GM12878 (cell line): ENCODE data around the gene SLC16A6. TPM values are rescaled to one million over a fixed set of nuclear protein-coding genes. Genes with fewer than 3 reads are reported as not detected.

ENCODE experiments used
- ATAC-seq: fragments of 200-7000 bp; cut with Tn5 transposase; 3 replicates; pipeline ENCODE4 v1.9.1; 2020; ENCODE audit warnings: mild to moderate bottlenecking, moderate library complexity
- BruUV-seq: library from RNA; stranded (reverse); fragments of 400-500 nt; replicated peaks from 2 replicates; lab custom pipeline; 2021; lab: Mats Ljungman, UMichigan
- CTCF ChIA-PET: fragments of 300-600 bp; sonication (Branson Sonifier 250); formaldehyde crosslinking; extraction: SDS; loops from one replicate; lab custom pipeline; 2021; ENCODE audit warnings: inconsistent platforms; lab: Yijun Ruan, JAX
- POLR2A ChIA-PET: fragments of 350-600 bp; formaldehyde crosslinking; extraction: SDS; loops from one replicate; lab custom pipeline; 2021; ENCODE audit warnings: inconsistent platforms; lab: Charles Lee
- RAD21 ChIA-PET: fragments of 300-600 bp; sonication (Branson Sonifier 250); formaldehyde crosslinking; loops from one replicate; lab custom pipeline; 2023; ENCODE audit warnings: antibody characterized with exemption; ENCODE audit not compliant: unreplicated experiment; lab: Charles Lee
- SMC1A ChIA-PET: fragments of 300-600 bp; sonication (Branson Sonifier 250); formaldehyde crosslinking; loops from one replicate; lab custom pipeline; 2023; ENCODE audit not compliant: unreplicated experiment, uncharacterized antibody; lab: Charles Lee
- DNase-seq: peaks from one replicate; pipeline ENCODE4 v3.0.0-alpha.2; 2011; ENCODE audit warnings: low read depth, low spot score
- FAIRE-seq: peaks from 3 replicates; lab custom pipeline; 2011; peaks lifted over from hg19 to GRCh38; lab: Jason Lieb, UNC
- H2AFZ ChIP-seq: 2 replicates; pipeline ENCODE4 v1.6.0; 2011; ENCODE audit warnings: low read depth, low read length, control low read depth; ENCODE audit not compliant: control insufficient read depth
- H3K27ac ChIP-seq: 2 replicates; pipeline ENCODE4 v1.5.1; 2011; ENCODE audit warnings: control low read depth; ENCODE audit not compliant: control insufficient read depth, insufficient read depth
- H3K27me3 ChIP-seq, 2 experiments: replicated peaks in 1 of 2; 2 replicates each; pipeline versions ENCODE4 v1.6.0 to v1.6.1; 2011; ENCODE audit warnings: low read length in 1 of 2; ENCODE audit not compliant: control insufficient read depth in 2 of 2, insufficient read depth in 2 of 2
- H3K36me3 ChIP-seq, 2 experiments: 2 replicates each; pipeline ENCODE4 v1.5.1; 2011; ENCODE audit warnings: low read length in 1 of 2; ENCODE audit not compliant: control insufficient read depth in 2 of 2, insufficient read depth in 2 of 2
- H3K4me1 ChIP-seq: 2 replicates; pipeline ENCODE4 v1.6.1; 2011; ENCODE audit warnings: mild to moderate bottlenecking, low read length, moderate library complexity, mixed read lengths; ENCODE audit not compliant: control insufficient read depth, insufficient read depth
- H3K4me2 ChIP-seq: 2 replicates; pipeline ENCODE4 v1.6.0; 2011; ENCODE audit warnings: control low read depth; ENCODE audit not compliant: control insufficient read depth, insufficient read depth
- H3K4me3 ChIP-seq: fragments of 200-600 bp; sonication (generic); 2 replicates; pipeline ENCODE4 v1.5.1; 2016
- H3K79me2 ChIP-seq: 2 replicates; pipeline ENCODE4 v1.6.0; 2011; ENCODE audit warnings: low read length; ENCODE audit not compliant: control insufficient read depth, insufficient read depth
- H3K9ac ChIP-seq: 2 replicates; pipeline ENCODE4 v1.8.0; 2011; ENCODE audit warnings: low read length, control low read depth, mixed read lengths; ENCODE audit not compliant: control insufficient read depth, insufficient read depth
- H3K9me3 ChIP-seq: replicated peaks from 3 replicates; pipeline ENCODE4 v1.5.1; 2011; ENCODE audit warnings: mild to moderate bottlenecking, low read length; ENCODE audit not compliant: control insufficient read depth, insufficient read depth
- H4K20me1 ChIP-seq: 2 replicates; pipeline ENCODE4 v1.6.0; 2011; ENCODE audit not compliant: control insufficient read depth, insufficient read depth
- FOS ChIP-seq: IDR thresholded peaks from 3 replicates; pipeline ENCODE4 v1.6.1; 2011; ENCODE audit warnings: borderline replicate concordance; ENCODE audit not compliant: insufficient read length; ENCODE audit errors: extremely low read depth
- NFIC ChIP-seq: IDR thresholded peaks from 2 replicates; pipeline ENCODE4 v1.6.1; 2012; ENCODE audit warnings: low read depth, mild to moderate bottlenecking, inconsistent platforms, low read length, moderate library complexity
- PAX5 ChIP-seq: IDR thresholded peaks from 2 replicates; pipeline ENCODE4 v1.6.1; 2011; ENCODE audit warnings: low read depth, low read length, borderline replicate concordance
- TAF1 ChIP-seq: IDR thresholded peaks from 2 replicates; pipeline ENCODE4 v1.6.1; 2011; ENCODE audit warnings: mild to moderate bottlenecking, low read depth, low read length, borderline replicate concordance
- WGBS: methylation state at CpG from one replicate; pipeline ENCODE4 v1.1.6; 2016; ENCODE audit warnings: low lambda C conversion rate; ENCODE audit not compliant: insufficient replicate concordance, insufficient coverage; ENCODE audit errors: missing lambda C conversion rate; 5-methylcytosine and 5-hydroxymethylcytosine counted together
- in situ Hi-C: fragments of 300-500 bp; cut with MboI; formaldehyde crosslinking; loops from 9 replicates; pipeline ENCODE4 v1.14.3; 2018; ENCODE audit warnings: mixed read lengths
- intact Hi-C: fragments of 100-400 bp; cut with micrococcal nuclease; formaldehyde crosslinking; loops from one replicate; pipeline ENCODE4 v1.14.2; 2022; ENCODE audit not compliant: unreplicated experiment
- polyA plus RNA-seq, 11 experiments: library from polyadenylated mRNA; depleted of rRNA in 4 of 11; unstranded in 6 of 11; stranded (reverse) in 5 of 11; fragments of >200 nt; fragmentation: Nextera tagmentation in 4 of 11; fragmentation: Illumina TruSeq in 1 of 11; extraction: Ambion mirVana in 4 of 11; extraction: Trizol in 1 of 11; gene quantifications; 1 replicate in 1 of 11; 2 replicates in 10 of 11; pipeline versions ENCODE4 v1.2.1 to v1.2.3, GENCODE V29; 2011 to 2016; ENCODE audit warnings: inconsistent platforms in 2 of 11, missing spikeins in 2 of 11, low read depth in 1 of 11
- total RNA-seq, 4 experiments: library from RNA; depleted of rRNA in 3 of 4; stranded (reverse); fragments of >200 nt in 3 of 4; fragmentation: Illumina TruSeq in 1 of 4; extraction: Trizol in 1 of 4; gene quantifications; 2 replicates each; pipeline versions ENCODE4 v1.2.1 to v1.2.3, GENCODE V29; 2013 to 2021

Gene SLC16A6
- total and polyA plus RNA-seq, 10 of the 15 experiments (the other 5 are each of a cell fraction or from before 2014, with no cell fraction given) = 2.4 to 8.8 (median 6.0) TPM

DNA sequence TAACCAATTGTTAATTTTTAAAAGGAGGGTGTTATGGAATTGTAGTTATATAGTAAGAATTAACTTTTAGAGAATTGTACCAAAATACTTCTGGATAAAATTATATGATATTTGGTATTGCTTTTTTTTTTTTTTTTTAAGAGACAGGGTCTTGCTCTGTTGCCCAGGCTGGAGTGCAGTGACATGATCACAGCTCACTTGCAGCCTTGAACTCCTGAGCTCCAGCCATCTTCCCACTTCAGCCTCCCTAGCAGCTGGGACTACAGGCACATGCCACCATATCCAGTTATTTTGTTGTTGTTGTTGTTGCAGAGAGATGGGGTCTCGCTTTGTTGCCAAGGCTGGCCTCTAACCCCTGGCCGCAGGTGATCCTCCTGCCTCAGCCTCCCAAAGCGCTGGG, 8.9 kb upstream of the SLC16A6 start:
- DNase-seq (no peak), ATAC-seq (no peak), FAIRE-seq (no peak)
- H3K79me2 ChIP-seq = no peaks in the 10 kb centered on the region
- TF ChIP-seq PAX5 = no peak
- TF ChIP-seq FOS = no peak
- TF ChIP-seq TAF1 = no peak
- RAD21 ChIA-PET = no interaction called here
- intact Hi-C loops (no loop called here), in situ Hi-C loops (no loop called here)
- no peaks in the 10 kb centered on the region for H3K9me3 ChIP-seq
- H4K20me1 ChIP-seq = no peaks in the 10 kb centered on the region
- no peak overlapping the region for H3K27ac ChIP-seq
- H3K36me3 ChIP-seq = no peaks in the 10 kb centered on the region
- no peak overlapping the region for H3K4me3 ChIP-seq
- peaks cover 5% of the 10 kb centered on the region; the same call in 1 of the 2 replicates for H3K4me1 ChIP-seq
- no peak overlapping the region for H3K4me2 ChIP-seq
- no peak overlapping the region for H2AFZ ChIP-seq
- POLR2A ChIA-PET = no interaction called here
- CTCF ChIA-PET = no interaction called here
- SMC1A ChIA-PET = interaction anchor here (0.7 to 1.5 kb wide), 3 partner anchors 22 to 161 kb away, joined by 3 read pairs; no protein-coding TSS in a partner anchor
- WGBS = 94% methylated on average over 3 of the region's 3 CpGs
- H3K27me3 ChIP-seq = no peaks in the 10 kb centered on the region
- BruUV-seq = no TSS peak
- H3K9ac ChIP-seq = no peak overlapping the region

DNA sequence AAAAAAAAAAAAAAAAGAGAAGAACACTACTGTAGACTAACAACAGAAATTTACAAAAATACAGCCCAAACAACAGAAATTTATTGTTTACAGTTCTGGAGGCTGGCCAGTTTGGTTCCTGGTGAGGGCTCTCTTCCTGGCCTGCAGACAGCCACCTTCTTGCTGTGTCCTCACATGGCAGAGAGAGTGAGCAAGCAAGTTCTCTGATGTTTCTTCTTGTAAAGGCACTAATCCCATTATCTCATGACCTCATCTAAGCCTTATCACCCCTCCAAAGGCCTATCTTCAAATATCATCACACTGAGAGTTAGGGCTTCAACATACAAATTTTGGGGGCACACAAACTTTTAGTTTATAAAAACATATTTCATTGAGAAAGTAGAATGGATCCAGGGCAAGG, 7.7 kb upstream of the SLC16A6 start:
- Histone ChIP-seq H3K36me3 (no peaks in the 10 kb centered on the region), H3K9me3 (no peaks in the 10 kb centered on the region), H3K4me3 (no peak overlapping the region), H3K4me1 (peaks cover 5% of the 10 kb centered on the region; the same call in 1 of the 2 replicates), H3K27ac (no peak overlapping the region), H3K79me2 (no peaks in the 10 kb centered on the region; the same call in 1 of the 2 replicates), H2AFZ (no peak overlapping the region), H3K27me3 (no peaks in the 10 kb centered on the region), H3K4me2 (no peak overlapping the region), H4K20me1 (no peaks in the 10 kb centered on the region), H3K9ac (no peak overlapping the region)
- ATAC-seq (no peak), DNase-seq (no peak), FAIRE-seq (no peak)
- in situ Hi-C loops (no loop called here), intact Hi-C loops (no loop called here)
- no TSS peak for BruUV-seq
- SMC1A ChIA-PET = no interaction called here
- CTCF ChIA-PET = no interaction called here
- RAD21 ChIA-PET = no interaction called here
- TF ChIP-seq NFIC = no peak
- POLR2A ChIA-PET = no interaction called here
